GM04504 (cell line): ENCODE results near the gene CAMK1D.
"Not testable (repeated sequence)": the region's sequence is repeated elsewhere in the genome, so short reads cannot be mapped to it uniquely, and the experiment has no call there.

Experiments
- DNase-seq: peaks from one replicate; pipeline ENCODE4 v3.0.0-alpha.2; 2012; ENCODE audit warnings: low read depth

CAMK1D gene

DNA sequence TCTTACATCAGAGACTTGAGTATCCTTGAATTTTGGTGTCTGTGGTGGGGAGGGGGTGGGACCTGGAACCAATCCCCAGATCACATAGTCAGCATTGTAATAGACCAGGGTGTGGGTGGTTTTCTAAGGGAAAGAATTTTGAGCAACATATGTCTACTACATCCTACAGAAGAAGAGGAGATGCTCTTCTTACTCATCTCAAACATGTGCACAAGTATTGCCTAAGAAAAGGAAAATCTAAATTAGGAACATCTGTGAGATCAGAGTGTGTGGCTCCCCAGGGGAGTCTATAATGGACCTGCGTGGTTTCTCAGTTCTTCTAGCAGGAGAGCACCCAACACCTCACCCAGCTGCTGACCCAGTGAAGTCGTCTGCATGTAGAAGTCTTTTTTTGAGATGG, 503.3 kb downstream of the CAMK1D start:
- DNase-seq = no peak

- no peak for DNase-seq
These were observed 505.6 kb downstream of the CAMK1D start for GRCh38 chr10:12854988-12855387.

DNA sequence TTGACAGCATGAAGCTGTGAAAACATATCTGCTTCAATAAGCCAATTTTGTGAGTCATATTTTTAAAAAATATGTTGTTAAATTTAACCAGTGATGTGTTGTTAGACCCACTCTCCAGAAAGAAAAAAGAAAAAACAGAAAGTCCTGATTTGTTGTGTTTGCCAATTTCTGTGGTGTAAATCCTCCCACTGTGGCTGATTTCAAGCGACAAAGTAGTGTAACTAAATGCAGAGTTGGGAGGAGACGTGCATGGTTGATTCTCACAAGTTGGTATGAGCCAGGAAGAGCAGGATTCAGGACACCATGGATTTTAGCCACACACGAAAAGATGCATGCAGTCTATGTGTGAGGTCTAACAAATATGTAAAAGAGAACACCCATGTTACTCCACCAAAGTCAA, 513.1 kb downstream of the CAMK1D start:
- no peak for DNase-seq

DNA sequence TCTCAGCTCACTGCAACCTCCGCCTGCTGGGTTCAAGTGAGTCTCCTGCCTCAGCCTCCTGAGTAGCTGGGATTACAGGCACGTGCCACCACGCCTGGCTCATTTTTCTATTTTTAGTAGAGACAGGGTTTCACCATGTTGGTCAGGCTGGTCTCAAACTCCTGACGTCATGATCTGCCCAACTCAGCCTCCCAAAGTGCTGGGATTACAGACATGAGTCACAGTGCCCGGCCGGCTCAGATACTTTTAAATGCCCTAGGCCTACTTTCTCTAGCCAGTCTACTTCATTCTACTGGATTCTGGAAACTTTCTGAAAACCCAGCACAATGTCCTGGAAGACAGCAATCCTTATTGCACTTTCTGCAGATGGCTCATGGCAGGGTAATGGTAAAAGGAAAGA, 516.2 kb downstream of the CAMK1D start:
- not testable (repeated sequence) for DNase-seq

DNA sequence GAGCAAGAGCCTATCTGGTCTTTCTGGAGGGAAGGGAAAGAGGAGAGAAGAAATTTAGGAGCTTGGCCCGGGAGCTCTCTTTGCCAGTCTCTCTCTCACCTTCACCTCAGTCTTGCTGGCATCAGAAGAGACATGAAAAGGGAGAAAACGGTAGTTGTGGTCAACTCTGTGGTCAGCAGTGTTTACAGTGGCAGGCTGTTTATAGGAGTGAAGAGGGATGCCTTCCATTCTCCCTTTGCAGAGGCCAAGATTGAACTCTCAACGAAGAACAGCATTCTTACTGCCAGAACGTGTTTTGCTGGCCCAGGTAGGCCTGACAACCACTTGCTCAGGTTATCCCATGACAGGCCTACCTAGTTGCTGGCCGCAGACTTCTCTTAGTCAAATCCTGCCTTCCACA, 518.9 kb downstream of the CAMK1D start:
- DNase-seq = no peak

DNA sequence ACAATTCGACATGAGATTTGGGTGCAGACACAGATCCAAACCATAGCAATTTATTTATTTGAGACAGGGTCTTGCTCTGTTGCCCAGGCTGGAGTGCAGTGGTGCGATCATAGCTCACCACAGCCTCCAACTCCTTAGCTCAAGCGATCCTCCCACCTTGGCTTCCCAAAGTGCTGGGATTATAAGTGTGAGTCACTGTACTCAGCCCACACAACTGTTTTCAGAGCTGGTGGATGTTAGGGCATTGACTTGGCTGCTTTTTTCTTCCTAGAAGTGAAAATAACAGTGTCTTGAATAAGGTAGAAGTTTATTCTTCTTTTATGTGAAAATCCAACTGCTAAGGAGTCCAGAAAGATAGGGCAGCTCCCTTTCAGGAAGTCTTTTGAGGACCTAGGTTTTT, 520.1 kb downstream of the CAMK1D start:
- no peak for DNase-seq

GRCh38 chr10:12872577-12872976, 523.2 kb downstream of the CAMK1D start:
- no peak for DNase-seq

GRCh38 chr10:12873172-12873571, 523.8 kb downstream of the CAMK1D start:
- no peak for DNase-seq

DNA sequence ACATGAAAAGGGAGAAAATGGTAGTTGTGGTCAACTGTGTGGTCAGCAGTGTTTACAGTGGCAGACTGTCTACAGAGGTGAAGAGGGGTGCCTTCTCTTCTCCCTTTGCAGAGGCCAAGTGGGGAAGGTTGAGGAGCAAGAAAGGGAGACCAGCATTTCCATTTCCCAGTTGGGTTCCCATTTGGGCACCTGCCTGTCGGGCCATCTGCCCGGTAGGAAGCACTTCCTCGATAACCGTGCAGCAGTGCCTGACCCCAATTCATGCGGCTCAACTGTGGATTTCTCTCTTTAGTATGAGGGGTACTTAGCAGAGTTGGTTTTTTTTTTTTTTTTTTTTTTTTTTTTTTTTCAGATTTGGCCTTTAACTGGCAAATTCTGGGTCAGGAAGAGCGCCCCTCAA, 525.2 kb downstream of the CAMK1D start:
- DNase-seq = no peak

DNA sequence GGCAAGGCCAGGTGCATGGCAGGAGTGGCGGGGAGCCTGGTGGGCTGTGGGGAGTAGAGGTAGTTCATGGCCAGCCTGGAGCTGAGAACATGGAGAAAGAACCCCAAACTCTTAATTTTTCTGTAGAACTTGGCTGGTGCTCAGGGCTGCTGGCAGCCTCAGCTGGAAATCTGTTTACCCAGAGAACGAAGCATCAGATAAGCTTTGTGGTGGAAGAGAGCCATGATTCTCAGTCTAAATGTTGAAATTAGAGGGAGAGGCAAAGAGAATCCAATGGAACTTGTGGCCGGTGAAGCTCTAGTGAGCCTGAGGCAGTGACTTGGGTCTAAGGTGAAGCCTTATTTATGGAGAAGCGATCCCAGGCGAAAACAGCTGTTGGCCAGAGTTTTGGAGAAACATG, 525.8 kb downstream of the CAMK1D start:
- DNase-seq = no peak

GRCh38 chr10:12876266-12876665, 526.9 kb downstream of the CAMK1D start:
- DNase-seq = no peak

GRCh38 chr10:12877150-12877549, 527.8 kb downstream of the CAMK1D start:
- no peak for DNase-seq

DNA sequence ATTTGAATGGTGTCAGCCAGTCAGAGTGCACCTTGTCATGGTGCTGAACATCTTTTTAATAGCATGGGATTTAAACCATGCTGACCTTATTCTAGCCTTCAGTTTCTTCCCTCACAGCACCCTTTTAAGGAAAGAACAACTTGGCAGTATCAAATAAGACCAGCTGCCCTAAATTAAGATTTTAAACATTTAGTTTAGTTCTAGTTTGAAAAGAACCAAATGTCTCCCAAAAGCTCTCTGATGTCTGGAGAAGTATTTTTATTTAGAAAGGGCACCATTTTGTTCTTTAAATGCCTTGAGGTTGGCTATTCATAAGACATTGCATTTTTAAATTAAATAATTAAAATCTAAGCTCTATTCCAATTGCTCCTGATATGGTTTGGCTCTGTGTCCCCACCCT, 531.1 kb downstream of the CAMK1D start:
- no peak for DNase-seq

DNA sequence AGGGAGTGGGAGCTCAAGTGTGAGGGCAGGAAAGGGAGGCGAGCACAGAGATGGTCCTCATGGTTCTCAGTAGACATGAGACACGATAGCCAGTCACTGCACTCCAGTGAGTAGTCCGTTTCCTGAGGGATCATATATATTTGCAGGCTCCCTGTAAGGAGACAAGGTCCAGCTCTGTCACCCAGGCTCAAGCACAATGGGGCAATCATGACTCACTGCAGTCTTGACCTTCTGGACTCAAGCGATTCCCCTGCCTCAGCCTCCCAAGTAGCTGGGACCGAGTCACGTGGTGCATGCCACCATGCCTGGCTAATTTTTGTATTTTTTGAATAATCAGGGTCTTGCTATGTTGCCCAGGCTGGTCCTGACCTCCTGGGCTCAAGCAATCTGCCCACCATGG, 535.5 kb downstream of the CAMK1D start:
- DNase-seq = no peak
